ENCODE results near the gene KIAA1217.

KIAA1217 gene

GRCh38 chr10:24279166-24279565 is 70.2 kb downstream of the KIAA1217 start:
- no peaks in the 10 kb centered on the region for H3K4me1 Mint-ChIP-seq
- peaks cover 10% of the 10 kb centered on the region for H3K9me3 Mint-ChIP-seq
- H3K36me3 Mint-ChIP-seq = no peaks in the 10 kb centered on the region
- H3K27me3 Mint-ChIP-seq = peaks cover 2% of the 10 kb centered on the region
- no peak overlapping the region for H3K27ac Mint-ChIP-seq
- no peak overlapping the region for H3K4me3 Mint-ChIP-seq

DNA sequence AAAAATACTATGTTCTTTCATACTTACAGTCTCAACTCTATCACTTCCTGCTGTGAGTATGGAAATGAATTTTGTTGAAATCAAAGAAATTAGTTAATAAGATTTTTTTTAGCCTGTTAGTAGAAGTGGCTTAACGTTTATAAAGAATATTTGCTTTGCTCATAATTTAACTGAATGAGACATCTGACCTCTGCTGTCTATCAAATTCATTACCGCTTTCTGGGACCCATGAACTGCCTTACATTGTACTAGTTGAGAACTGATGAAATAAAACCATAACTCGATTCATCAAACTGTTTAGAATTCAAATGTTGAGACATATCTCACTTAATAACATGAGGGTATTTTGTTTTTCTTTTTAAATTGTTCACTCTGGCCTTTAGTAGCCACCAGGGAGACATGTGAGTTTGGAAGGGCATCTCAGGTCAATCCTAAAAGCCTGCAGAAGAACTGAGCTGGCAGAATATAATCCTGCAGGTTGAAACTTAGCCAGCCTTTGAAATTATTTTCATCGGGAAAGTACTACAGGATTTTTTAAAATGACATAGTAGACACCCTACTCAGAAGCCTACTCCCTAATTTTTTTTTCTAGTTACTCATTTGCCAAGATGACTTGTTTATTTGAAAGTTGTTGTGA is 78.7 kb downstream of the KIAA1217 start:
- Mint-ChIP-seq H3K27ac (no peak overlapping the region), H3K27me3 (no peaks in the 10 kb centered on the region), H3K36me3 (no peaks in the 10 kb centered on the region), H3K4me1 (no peaks in the 10 kb centered on the region), H3K9me3 (peaks cover under 1% of the 10 kb centered on the region), H3K4me3 (no peak overlapping the region)

DNA sequence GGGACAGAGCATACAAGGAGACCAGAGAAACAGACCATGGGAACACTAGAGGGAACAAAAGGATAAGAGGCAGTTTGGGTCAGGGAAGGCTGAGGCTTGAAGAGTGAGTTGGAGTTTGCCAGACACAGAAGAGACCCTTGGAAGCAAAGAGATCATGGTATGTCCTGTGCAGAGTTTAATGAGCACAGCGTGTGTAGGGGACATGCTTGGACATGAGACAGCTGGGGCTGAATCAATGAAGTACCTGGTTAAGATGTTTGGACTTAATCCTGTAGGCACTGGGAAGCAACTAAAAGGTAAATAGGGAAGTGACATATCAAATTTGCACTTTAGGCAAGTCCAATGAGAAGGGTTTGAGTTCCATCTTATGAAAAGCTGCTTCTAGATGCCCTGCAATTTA is 79.6 kb downstream of the KIAA1217 start:
- Mint-ChIP-seq H3K36me3 (no peaks in the 10 kb centered on the region), H3K9me3 (no peaks in the 10 kb centered on the region), H3K27ac (no peak overlapping the region), H3K27me3 (no peaks in the 10 kb centered on the region), H3K4me3 (no peak overlapping the region), H3K4me1 (no peaks in the 10 kb centered on the region)

DNA sequence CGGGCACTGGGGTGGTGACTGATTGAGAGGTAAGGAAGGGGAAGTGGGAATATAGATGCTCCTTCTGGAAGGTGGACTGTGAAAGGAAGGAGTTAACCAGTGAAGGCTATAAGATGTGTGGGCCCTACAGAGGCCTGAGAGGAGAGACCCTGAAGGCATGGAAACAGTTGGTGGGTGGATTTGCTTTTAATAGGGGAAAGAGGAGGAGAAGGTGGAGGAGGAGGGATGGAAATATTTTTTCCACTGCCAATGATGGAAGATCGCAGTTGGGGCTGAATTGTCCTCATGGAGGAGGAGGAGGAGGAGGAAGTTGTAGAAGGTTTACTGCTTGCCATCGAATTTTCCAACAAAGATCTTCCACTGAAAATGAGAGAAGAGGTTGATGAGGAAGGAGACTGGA is 80.3 kb downstream of the KIAA1217 start:
- no peaks in the 10 kb centered on the region for H3K36me3 Mint-ChIP-seq
- H3K27me3 Mint-ChIP-seq = no peaks in the 10 kb centered on the region
- H3K9me3 Mint-ChIP-seq = no peaks in the 10 kb centered on the region
- no peaks in the 10 kb centered on the region for H3K4me1 Mint-ChIP-seq
- no peak overlapping the region for H3K27ac Mint-ChIP-seq
- H3K4me3 Mint-ChIP-seq = no peak overlapping the region

GRCh38 chr10:24292304-24293293 is 83.7 kb downstream of the KIAA1217 start:
- H3K27me3 Mint-ChIP-seq = no peaks in the 10 kb centered on the region
- no peaks in the 10 kb centered on the region for H3K4me1 Mint-ChIP-seq
- no peaks in the 10 kb centered on the region for H3K36me3 Mint-ChIP-seq
- no peak overlapping the region for H3K4me3 Mint-ChIP-seq
- no peak overlapping the region for H3K27ac Mint-ChIP-seq
- H3K9me3 Mint-ChIP-seq = no peaks in the 10 kb centered on the region

DNA sequence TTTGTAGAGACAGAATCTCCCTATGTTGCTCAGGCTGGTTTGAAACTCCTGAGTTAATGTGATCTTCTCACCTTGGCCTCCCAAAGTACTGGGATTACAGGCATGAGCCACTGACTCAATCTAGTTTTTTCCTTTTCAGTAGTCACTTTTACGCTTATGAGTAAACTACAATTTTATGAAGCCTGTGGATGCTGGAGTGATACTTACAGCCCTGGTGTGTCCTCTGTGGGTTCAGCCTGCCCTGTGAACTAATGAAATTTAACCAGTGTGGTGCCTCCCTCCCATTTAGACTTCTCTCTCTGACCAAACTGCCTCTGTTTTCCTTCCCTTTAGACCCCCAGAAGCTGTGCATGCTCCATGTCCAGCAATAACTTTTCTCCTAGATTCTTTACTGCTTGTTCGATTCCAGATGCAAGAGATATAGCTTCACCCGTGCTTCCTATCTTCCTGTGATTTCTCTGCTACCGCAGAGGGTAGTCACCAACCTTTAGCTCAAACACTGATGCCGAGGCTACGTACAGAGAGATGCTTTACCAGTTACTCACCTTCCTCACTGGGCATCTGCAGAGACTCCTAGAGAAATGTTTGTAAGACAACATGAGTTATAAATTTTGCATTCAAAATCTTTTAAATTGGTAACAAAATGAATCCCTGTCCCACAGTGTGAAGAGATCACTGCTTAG is 90.8 kb downstream of the KIAA1217 start:
- H3K4me3 Mint-ChIP-seq = no peak overlapping the region
- H3K27ac Mint-ChIP-seq = no peak overlapping the region
- H3K4me1 Mint-ChIP-seq = no peaks in the 10 kb centered on the region
- H3K9me3 Mint-ChIP-seq = no peaks in the 10 kb centered on the region
- peaks cover 4% of the 10 kb centered on the region for H3K27me3 Mint-ChIP-seq
- H3K36me3 Mint-ChIP-seq = no peaks in the 10 kb centered on the region

- Mint-ChIP-seq H3K4me3 (no peak overlapping the region), H3K4me1 (no peaks in the 10 kb centered on the region), H3K36me3 (no peaks in the 10 kb centered on the region), H3K9me3 (no peaks in the 10 kb centered on the region), H3K27ac (no peak overlapping the region), H3K27me3 (peaks cover 6% of the 10 kb centered on the region)
Measured at GRCh38 chr10:24303522-24304310, 94.8 kb downstream of the KIAA1217 start.

GRCh38 chr10:24305551-24306506 is 96.9 kb downstream of the KIAA1217 start:
- Mint-ChIP-seq H3K36me3 (no peaks in the 10 kb centered on the region), H3K27ac (no peak overlapping the region), H3K27me3 (peaks cover 6% of the 10 kb centered on the region), H3K4me3 (no peak overlapping the region), H3K9me3 (no peaks in the 10 kb centered on the region), H3K4me1 (no peaks in the 10 kb centered on the region)

GRCh38 chr10:24306507-24306875 is 97.6 kb downstream of the KIAA1217 start:
- H3K4me1 Mint-ChIP-seq = no peaks in the 10 kb centered on the region
- H3K27ac Mint-ChIP-seq = no peak overlapping the region
- H3K27me3 Mint-ChIP-seq = peaks cover 6% of the 10 kb centered on the region
- H3K36me3 Mint-ChIP-seq = no peaks in the 10 kb centered on the region
- no peak overlapping the region for H3K4me3 Mint-ChIP-seq
- H3K9me3 Mint-ChIP-seq = no peaks in the 10 kb centered on the region

- H3K36me3 Mint-ChIP-seq = no peaks in the 10 kb centered on the region
- no peaks in the 10 kb centered on the region for H3K9me3 Mint-ChIP-seq
- H3K4me1 Mint-ChIP-seq = no peaks in the 10 kb centered on the region
- no peak overlapping the region for H3K4me3 Mint-ChIP-seq
- H3K27me3 Mint-ChIP-seq = peaks cover 6% of the 10 kb centered on the region
- H3K27ac Mint-ChIP-seq = no peak overlapping the region
Measured at GRCh38 chr10:24307116-24307515, 98.2 kb downstream of the KIAA1217 start.

DNA sequence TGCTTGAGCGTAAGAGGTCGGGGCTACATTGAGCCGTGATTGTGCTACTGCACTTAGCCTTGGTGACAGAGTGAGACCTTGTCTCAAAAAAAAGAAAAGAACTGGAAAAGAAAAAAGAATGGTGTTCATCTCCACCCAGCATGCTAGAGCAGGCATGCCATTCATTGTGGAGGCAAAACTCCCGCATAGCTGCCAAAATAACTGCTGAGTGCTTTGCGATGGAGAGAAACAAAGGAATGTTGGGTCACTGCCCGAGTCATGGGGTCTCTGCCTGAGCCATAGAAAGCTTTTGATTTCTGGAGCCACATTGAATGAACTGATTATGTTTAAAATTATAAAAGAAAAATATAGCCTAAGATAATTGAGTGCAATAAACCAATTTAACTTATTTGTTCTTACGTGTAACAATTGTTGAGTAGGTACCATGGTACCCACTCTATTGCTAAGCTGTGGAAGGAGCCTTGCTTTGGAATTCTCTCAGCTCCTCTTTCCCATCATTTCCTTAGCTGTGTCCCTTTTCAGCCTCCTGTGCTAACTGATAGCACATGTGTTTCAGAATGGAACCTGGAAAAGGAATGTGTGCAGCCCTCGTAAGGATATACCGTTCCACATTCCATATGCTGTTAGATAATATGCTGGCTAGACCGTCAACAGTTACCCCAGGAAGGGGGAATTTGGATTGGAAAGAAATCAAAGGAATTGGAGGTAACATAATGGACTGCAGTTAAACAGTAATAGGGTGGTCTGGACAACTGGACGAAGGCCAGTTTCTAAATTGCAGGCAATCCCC is 99.0 kb downstream of the KIAA1217 start:
- Mint-ChIP-seq H3K27ac (no peak overlapping the region), H3K9me3 (no peaks in the 10 kb centered on the region), H3K4me3 (no peak overlapping the region), H3K36me3 (no peaks in the 10 kb centered on the region), H3K27me3 (peaks cover 6% of the 10 kb centered on the region), H3K4me1 (no peaks in the 10 kb centered on the region)

DNA sequence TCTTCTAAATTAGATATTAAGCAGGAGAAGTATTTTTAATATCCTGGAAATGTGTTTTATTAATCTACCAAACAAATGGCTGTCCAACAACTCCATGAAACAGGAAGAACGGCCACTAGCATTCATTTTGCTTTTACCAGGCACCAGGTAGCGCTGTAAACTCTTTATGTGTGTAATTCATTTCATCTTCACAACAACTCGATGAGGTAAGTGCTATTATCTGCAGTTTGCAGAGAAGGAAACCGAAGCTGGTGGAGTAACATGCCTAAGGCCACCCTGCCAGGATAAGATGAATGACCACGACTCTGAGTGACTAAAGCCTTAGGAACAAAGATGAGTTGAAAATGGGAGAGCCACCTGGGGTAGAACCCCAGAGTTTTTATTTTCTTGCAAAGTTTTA is 101.2 kb downstream of the KIAA1217 start:
- Mint-ChIP-seq H3K4me1 (no peaks in the 10 kb centered on the region), H3K27ac (no peak overlapping the region), H3K4me3 (no peak overlapping the region), H3K27me3 (no peaks in the 10 kb centered on the region), H3K9me3 (no peaks in the 10 kb centered on the region), H3K36me3 (no peaks in the 10 kb centered on the region)

GRCh38 chr10:24311888-24312287 is 103.0 kb downstream of the KIAA1217 start:
- Mint-ChIP-seq H3K27me3 (peaks cover 1% of the 10 kb centered on the region), H3K27ac (no peak overlapping the region)

GRCh38 chr10:24313283-24313682 is 104.3 kb downstream of the KIAA1217 start:
- Mint-ChIP-seq H3K36me3 (no peaks in the 10 kb centered on the region), H3K4me1 (no peaks in the 10 kb centered on the region), H3K27ac (no peak overlapping the region), H3K4me3 (no peak overlapping the region), H3K27me3 (peaks cover 1% of the 10 kb centered on the region), H3K9me3 (no peaks in the 10 kb centered on the region)

More at GRCh38 chr10:24311888-24312287, 103.0 kb downstream of the KIAA1217 start:
- Mint-ChIP-seq H3K9me3 (no peaks in the 10 kb centered on the region), H3K36me3 (no peaks in the 10 kb centered on the region), H3K4me3 (no peak overlapping the region), H3K4me1 (no peaks in the 10 kb centered on the region)

Data from activated naive CD4-positive, alpha-beta T cell treated with anti-CD3 and anti-CD28 coated beads, Interleukin-2, amount 50 U/mL, for 24 hours (primary cell).